Endometrial microvascular endothelial cells (primary cell): ENCODE measurements around the gene KIRREL3. TPM values are rescaled to one million over a fixed set of nuclear protein-coding genes. Genes with fewer than 3 reads are reported as not detected.

Source experiments
- in situ Hi-C: cut with HindIII; loops from 2 replicates; pipeline ENCODE4 v1.10.0; 2017; ENCODE audit warnings: low sequenced_read_pairs, low pct_unique_long_range_greater_than_20kb; ENCODE audit errors: inconsistent ontology term
- total RNA-seq: library from RNA; depleted of rRNA; stranded (reverse); fragments of >200 nt; gene quantifications from one replicate; pipeline ENCODE4 v1.2.3, GENCODE V29; 2015; ENCODE audit errors: inconsistent ontology term

KIRREL3 gene
- total RNA-seq, 1 donor from 2014 or later, result 0.56 TPM

DNA sequence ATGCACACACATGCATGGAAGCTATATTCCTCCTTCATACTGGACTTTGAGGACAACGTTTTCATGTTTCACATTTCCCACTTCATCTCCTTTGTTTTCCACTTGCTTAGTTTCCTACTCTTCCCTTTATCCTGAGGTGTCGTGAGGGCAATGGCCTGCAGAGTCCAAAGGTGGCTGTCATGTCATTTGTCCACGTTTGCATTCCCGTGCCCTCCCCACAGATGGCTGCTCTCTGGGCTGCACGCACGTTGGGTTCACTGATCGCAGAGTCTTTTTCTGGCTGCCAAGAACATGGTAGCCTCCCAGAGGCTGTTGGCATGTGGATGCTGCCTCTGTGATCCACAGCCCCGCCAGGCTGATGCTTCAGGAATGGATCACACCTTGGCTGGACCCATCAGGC is 389.1 kb downstream of the KIRREL3 start:
- in situ Hi-C loops, result no loop called here

- in situ Hi-C loops, result no loop called here
These were observed 391.9 kb downstream of the KIRREL3 start for GRCh38 chr11:126608658-126609057.

GRCh38 chr11:126607776-126608541 is 392.6 kb downstream of the KIRREL3 start:
- in situ Hi-C loops, result no loop called here

DNA sequence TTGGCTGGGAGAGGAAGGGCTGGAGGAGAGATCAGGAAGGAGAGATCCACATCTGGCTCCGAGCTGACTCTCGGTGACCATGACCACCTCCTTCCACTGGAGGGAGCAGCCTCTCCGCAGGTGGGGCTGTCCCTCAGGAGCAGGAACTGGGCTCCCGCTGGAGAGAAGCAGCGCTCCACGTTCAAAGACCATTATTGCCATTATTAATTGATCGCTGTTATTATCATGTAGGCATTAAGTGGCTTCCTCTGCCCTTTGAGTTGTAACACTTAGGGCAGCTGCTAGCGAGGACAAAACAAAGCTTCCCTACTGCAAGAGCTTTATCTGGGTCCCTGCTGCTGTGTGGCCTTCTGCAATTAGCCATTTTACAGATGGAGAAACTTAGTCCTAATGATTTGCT is 393.2 kb downstream of the KIRREL3 start:
- in situ Hi-C loops, result no loop called here

DNA sequence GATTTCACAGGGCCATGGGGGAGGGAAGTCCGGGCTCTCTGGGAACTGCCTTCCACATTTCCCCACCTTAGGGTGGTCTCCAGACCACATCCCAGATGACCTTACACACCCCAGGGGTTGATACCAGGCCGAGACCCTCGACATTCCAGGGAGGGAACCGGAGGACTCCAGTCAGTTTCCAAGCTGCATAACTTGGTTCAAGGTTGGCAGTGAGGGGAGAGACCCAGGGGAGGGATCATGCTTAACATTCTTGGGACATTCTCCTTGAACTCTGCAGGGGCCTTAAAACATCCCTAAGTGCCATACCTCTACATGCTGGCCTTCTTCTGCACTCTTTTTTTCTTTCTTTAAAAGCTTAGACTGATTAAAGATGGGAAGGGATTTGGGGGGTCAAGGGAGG is 394.1 kb downstream of the KIRREL3 start:
- in situ Hi-C loops, result no loop called here

DNA sequence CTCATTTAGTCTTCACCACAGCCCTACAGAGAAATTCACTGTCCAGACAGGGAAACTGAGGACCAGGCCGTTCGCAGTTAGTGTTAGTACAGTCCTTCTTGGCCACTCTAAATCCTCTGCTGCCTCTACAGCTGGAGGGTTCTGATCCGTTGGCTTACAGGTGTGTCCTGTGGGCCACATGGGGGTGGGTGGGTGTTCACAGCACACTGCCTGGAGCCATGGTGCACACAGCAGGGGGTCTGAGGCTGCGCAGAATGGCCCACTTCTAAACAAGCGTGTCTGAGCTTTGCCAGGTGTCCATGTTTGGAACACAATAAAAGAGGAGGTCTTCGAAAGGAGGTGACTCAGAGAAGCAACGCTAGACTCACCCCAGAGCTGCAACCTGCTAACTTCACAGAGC is 396.1 kb downstream of the KIRREL3 start:
- in situ Hi-C loops, result no loop called here

DNA sequence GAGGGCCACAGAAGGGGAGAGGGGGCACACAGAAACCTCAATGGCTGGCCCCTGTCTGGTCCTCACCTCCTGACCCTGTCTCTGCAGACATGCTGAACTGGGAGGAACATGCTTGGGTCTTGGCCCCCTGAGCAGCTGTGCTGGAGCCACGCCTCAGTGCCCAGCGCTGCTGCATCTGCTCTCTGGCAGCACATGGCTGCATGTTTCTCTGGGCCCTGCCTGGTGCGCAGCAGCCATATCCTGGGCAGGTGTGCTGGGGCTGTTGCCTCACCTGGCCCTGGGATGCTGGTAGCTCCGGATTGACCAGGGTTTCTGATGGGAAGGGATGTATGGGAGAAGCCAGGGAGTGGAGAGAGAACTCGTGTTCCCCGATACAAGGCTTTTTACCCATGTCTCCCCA is 397.1 kb downstream of the KIRREL3 start:
- in situ Hi-C loops, result no loop called here

- in situ Hi-C loops, result no loop called here
These were observed 397.6 kb downstream of the KIRREL3 start for GRCh38 chr11:126602993-126603392.

- in situ Hi-C loops, result no loop called here
These were observed 398.1 kb downstream of the KIRREL3 start for GRCh38 chr11:126602349-126602940.

GRCh38 chr11:126601550-126602215 is 398.9 kb downstream of the KIRREL3 start:
- in situ Hi-C loops, result no loop called here

- in situ Hi-C loops, result no loop called here
These were observed 399.4 kb downstream of the KIRREL3 start for GRCh38 chr11:126601136-126601535.

DNA sequence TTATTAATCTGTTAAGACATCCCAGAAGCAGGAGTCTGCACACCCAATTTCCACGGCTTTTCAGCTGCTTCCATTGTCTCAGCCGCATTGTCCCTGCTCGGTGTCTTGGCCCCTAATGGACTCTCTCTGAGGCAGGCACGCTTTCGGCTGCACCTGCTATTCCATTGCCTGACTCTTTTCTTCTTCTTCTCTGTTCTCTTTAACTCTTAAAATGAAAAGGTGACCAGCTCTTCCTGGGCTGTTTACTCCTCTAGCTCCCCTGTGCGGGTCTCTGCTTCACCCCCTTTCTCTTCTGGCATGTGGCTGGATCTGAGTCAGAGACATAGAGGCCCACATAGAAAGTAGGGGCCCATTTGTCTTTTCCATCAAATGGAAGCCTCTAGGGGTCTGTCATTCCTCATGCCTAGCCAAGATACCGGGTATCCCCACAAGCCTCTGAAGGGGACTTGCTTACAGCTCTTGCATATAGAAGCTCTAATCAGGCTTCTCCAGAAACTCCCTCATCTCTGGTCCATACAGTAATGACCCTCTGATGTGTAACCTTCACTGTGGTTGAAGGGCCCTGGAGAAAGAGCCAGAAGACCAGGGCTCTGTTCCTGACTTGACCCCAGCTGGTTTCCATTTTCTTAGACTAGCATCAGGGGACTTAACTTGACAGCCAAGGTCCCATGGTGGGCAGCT is 401.2 kb downstream of the KIRREL3 start:
- in situ Hi-C loops, result no loop called here

GRCh38 chr11:126598344-126599216 is 402.0 kb downstream of the KIRREL3 start:
- in situ Hi-C loops, result no loop called here

DNA sequence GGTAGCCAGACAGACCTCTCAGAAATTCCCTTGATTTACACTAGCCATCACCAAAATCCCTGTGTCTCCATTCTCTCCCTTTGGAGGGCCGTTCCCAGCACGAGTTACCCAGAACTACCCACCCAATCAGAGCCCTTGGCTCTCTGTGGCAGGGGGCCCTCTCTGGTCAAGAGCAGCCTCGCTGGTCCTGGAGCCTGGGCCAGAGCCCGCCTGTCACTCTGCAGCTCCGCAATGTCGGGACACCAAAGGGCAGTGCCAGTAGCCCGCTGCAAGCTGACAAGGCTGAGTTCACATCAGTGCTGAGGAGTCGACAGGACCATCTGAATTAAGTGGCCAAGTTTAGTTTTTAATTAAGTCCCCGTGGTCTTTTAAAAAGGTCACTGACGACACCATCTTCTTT is 403.5 kb downstream of the KIRREL3 start:
- in situ Hi-C loops, result no loop called here

DNA sequence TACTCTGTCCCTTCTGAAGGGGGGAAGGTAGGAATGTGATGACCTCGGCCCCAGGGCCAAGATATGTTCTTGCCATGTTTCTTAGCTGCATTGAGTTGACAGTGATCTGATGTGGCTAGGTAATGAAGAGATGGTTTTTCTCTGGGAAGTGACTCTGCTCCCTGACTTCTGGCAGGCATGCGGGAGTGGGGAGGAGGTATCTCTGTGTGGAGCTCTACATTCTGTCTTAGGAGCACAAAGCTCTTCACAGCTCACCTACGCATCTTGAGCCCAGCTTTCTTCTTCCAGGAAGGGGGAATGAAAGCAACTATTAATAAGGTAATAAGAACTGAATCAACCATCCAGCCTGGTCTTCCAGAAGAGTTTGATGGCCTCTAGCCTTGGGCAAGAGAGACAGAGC is 404.1 kb downstream of the KIRREL3 start:
- in situ Hi-C loops, result no loop called here

DNA sequence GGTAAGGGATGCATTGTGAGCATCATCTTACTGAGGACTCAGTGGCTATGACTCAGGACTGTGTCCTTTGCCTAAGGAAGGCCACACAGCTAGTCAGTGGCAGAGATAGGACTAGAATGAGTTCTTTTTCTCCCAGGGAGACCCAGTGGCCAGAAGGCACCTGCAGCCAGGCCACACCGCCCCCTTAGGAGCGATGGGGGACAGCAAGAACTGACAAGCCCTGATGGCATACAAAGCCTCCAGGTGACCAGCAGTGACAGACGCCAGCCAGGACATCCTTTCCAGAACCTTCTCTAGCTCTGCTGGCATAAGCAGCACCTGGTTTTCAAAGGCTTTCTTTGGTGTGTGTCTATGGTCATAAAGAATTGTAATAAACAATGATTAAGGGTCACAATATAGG is 405.0 kb downstream of the KIRREL3 start:
- in situ Hi-C loops, result no loop called here

DNA sequence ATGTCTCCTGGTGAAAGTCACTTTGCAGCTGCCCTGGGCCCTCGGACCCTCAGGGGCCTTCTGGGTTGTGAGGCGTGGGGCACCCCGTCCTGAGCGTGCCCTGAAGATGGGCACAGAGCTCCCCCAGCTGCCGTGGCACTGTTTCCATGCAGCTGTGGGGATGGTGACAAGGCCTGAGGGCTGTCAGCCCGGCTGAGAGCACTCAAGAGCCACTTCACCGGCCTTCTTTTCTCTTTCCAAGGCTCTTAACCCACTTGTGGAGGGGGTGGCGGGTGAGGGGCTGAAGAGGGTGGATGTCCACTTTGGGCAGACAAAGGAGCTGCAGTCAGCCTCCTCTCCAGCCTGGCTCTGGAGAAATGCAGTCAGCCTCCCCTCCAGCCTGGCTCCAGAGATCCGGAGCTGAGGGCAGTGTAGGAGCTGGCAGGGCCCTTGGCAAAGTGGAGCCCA is 405.6 kb downstream of the KIRREL3 start:
- in situ Hi-C loops, result no loop called here

- in situ Hi-C loops, result no loop called here
These were observed 407.8 kb downstream of the KIRREL3 start for GRCh38 chr11:126592496-126593410.
